CD8-positive, alpha-beta memory T cell (primary cell): ENCODE measurements around the gene FAM216A. TPM values are rescaled to one million over a fixed set of nuclear protein-coding genes. Genes with fewer than 3 reads are reported as not detected.
A peak's percentile ranks its signal among the peaks of the same experiment; 100 is the strongest.
"Not testable (repeated sequence)": the region's sequence is repeated elsewhere in the genome, so short reads cannot be mapped to it uniquely, and the experiment has no call there.

ENCODE experiments used
- CTCF ChIA-PET: fragments of 350-600 bp; sonication (Branson Sonifier 250); formaldehyde crosslinking; loops from one replicate; lab custom pipeline; 2021; ENCODE audit warnings: antibody characterized with exemption; lab: Charles Lee
- POLR2A ChIA-PET: fragments of 350-600 bp; sonication (Branson Sonifier 250); formaldehyde crosslinking; loops from one replicate; lab custom pipeline; 2021; ENCODE audit warnings: antibody characterized with exemption; lab: Charles Lee
- DNase-seq, 5 donors: peaks; one replicate each; pipeline versions ENCODE4 v3.0.0 to v3.0.0-alpha.2; 2020 to 2022; ENCODE audit warnings: mixed read lengths in 1 of 5
- H3K27ac ChIP-seq: one replicate; pipeline ENCODE4 v1.7.0; 2013; ENCODE audit warnings: low read depth, mild to moderate bottlenecking, low read length, moderate library complexity
- H3K27me3 ChIP-seq: 2 replicates; pipeline ENCODE4 v1.7.0; 2013; ENCODE audit warnings: low read length, mild to moderate bottlenecking; ENCODE audit not compliant: insufficient read depth, poor library complexity, severe bottlenecking
- H3K36me3 ChIP-seq: 2 replicates; pipeline ENCODE4 v1.7.0; 2013; ENCODE audit warnings: mild to moderate bottlenecking, low read length, moderate library complexity; ENCODE audit not compliant: insufficient read depth
- H3K4me1 ChIP-seq: 2 replicates; pipeline ENCODE4 v1.7.0; 2013; ENCODE audit warnings: mild to moderate bottlenecking, low read length, moderate library complexity; ENCODE audit not compliant: insufficient read depth
- H3K4me3 ChIP-seq: 2 replicates; pipeline ENCODE4 v1.7.0; 2013; ENCODE audit warnings: mild to moderate bottlenecking, low read length
- H3K9me3 ChIP-seq: 2 replicates; pipeline ENCODE4 v1.7.0; 2013; ENCODE audit warnings: mild to moderate bottlenecking, low read length
- H3K27ac Mint-ChIP-seq, 8 donors: one replicate each; pipeline ENCODE4 v1.8.0; 2020 to 2021; ENCODE audit warnings: mixed read lengths in 8 of 8, mild to moderate bottlenecking in 6 of 8, inconsistent platforms in 3 of 8, moderate library complexity in 3 of 8
- H3K27me3 Mint-ChIP-seq, 2 donors: one replicate each; pipeline ENCODE4 v1.8.0; 2020 to 2021; ENCODE audit warnings: mixed read lengths in 2 of 2, mild to moderate bottlenecking in 1 of 2, moderate library complexity in 1 of 2
- H3K36me3 Mint-ChIP-seq, 3 donors: one replicate each; pipeline ENCODE4 v1.8.0; 2020 to 2021; ENCODE audit warnings: mixed read lengths in 3 of 3, inconsistent platforms in 1 of 3, mild to moderate bottlenecking in 1 of 3
- H3K4me1 Mint-ChIP-seq, 3 donors: one replicate each; pipeline ENCODE4 v1.8.0; 2020 to 2021; ENCODE audit warnings: mixed read lengths in 3 of 3, inconsistent platforms in 1 of 3, mild to moderate bottlenecking in 1 of 3
- H3K4me3 Mint-ChIP-seq, 7 donors: one replicate each; pipeline ENCODE4 v1.8.0; 2020 to 2021; ENCODE audit warnings: mixed read lengths in 7 of 7, mild to moderate bottlenecking in 6 of 7, moderate library complexity in 4 of 7, inconsistent platforms in 2 of 7
- H3K9me3 Mint-ChIP-seq, 5 donors: one replicate each; pipeline ENCODE4 v1.8.0; 2020 to 2022; ENCODE audit warnings: mixed read lengths in 5 of 5, mild to moderate bottlenecking in 3 of 5, moderate library complexity in 2 of 5, inconsistent platforms in 1 of 5
- polyA plus RNA-seq: library from polyadenylated mRNA; unstranded; fragments of 300-500 nt; fragmentation: Illumina TruSeq; gene quantifications from one replicate; pipeline ENCODE4 v1.2.3, GENCODE V29; 2021
- total RNA-seq, 2 experiments: library from RNA; stranded (reverse); gene quantifications; one replicate each; pipeline ENCODE4 v1.2.3, GENCODE V29; 2021

The FAM216A gene
- total and polyA plus RNA-seq, 3 experiments from 2014 or later: 9.8 to 44.0 (median 43.2) TPM

DNA sequence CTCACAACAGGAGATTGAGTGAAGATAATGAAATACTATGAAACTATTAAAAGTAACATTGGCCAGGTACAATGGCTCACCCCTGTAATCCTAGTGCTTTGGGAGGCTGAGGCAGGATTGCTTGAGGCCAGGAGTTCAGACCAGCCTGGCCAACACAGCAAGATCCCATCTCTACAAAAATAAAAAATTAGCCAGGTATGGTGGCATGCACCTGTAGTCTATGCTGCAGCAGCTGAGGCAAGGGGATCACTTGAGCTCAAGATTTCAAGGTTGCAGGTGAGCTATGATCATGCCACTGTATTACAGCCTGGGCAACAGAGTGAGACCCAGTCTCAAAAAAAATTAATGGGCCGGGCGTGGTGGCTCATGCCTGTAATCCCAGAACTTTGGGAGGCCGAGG is 48.4 kb downstream of the FAM216A start:
- Mint-ChIP-seq H3K27me3 (no peaks in the 10 kb centered on the region), H3K9me3 (no peaks in the 10 kb centered on the region), H3K27ac (no peak overlapping the region), H3K4me1 (peaks cover 0 to 5% (median 0%) of the 10 kb centered on the region in 3 donors), H3K4me3 (no peak overlapping the region), H3K36me3 (no peaks in the 10 kb centered on the region)
- Histone ChIP-seq H3K4me3 (no peak overlapping the region), H3K27ac (no peak overlapping the region), H3K4me1 (no peaks in the 10 kb centered on the region), H3K27me3 (no peaks in the 10 kb centered on the region), H3K9me3 (no peaks in the 10 kb centered on the region), H3K36me3 (no peaks in the 10 kb centered on the region)
- POLR2A ChIA-PET: no interaction called here
- CTCF ChIA-PET: no interaction called here
- no peak for DNase-seq

DNA sequence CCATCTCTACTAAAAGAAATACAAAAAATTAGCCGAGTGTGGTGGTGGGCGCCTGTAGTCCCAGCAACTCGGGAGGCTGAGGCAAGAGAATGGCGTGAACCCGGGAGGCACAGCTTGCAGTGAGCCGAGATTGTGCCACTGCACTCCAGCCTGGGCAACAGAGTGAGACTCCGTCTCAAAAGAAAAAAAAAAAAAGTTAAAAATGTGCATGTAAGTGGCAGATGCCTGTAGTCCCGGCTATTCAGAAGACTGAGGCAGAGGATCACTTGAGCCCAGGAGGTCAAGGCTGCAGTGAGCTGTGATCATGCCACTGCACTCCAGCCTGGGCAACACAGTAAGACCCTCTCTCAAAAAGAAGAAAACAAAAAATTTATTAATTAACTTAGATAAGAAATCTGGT is 49.4 kb downstream of the FAM216A start:
- H3K36me3 ChIP-seq, POLR2A ChIA-PET, H3K9me3 Mint-ChIP-seq, H3K27me3 Mint-ChIP-seq, H3K27ac Mint-ChIP-seq, DNase-seq, H3K4me3 ChIP-seq, H3K4me3 Mint-ChIP-seq, H3K4me1 Mint-ChIP-seq, H3K27me3 ChIP-seq, H3K36me3 Mint-ChIP-seq, H3K4me1 ChIP-seq, H3K27ac ChIP-seq, H3K9me3 ChIP-seq: not testable (repeated sequence)
- CTCF ChIA-PET: interaction anchor here (1.6 kb wide), 1 partner anchor 68 kb away, joined by 4 read pairs; the partner anchor contains the start of gene ARPC3

DNA sequence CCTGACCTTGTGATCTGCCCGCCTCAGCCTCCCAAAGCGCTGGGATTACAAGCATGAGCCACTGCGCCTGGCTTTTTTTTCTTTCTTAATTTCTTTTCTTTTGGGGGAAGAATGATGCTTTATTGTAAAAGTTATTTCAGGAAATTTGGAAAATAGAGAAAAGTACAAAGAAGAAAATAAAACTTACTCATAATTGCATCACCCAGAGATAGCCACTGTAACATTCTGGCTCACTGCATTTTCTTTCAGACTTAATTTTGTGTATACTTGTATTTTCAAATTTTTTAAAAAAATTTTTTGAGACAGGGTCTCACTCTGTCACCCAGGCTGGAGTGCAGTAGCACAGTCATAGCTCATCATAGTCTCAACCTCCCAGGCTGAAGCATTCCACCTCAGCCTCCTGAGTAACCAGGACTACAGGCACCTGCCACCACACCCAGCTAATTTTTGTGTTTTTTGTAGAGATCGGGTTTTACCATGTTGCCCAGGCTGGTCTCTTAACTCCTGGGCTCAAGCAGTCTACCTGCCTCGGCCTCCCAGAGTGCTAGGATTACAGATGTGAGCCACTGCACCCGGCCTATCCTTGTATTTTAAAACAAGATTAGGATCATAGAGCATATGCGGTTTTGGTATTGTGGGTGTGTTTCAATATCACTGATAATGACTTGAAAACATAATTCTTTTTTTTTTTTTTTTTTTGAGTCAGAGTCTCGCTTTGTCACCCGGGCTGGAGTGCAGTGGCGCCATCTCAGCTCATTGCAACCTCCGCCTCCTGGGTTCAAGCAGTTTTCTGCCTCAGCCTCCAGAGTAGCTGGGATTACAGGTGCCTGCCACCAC is 52.4 kb downstream of the FAM216A start:
- CTCF ChIA-PET: interaction anchor here (1.5 to 1.8 kb wide), 2 partner anchors 80 to 83 kb away, joined by 3 to 4 read pairs; no protein-coding TSS in a partner anchor
- H3K4me3 Mint-ChIP-seq, H3K9me3 ChIP-seq, H3K27ac ChIP-seq, H3K36me3 ChIP-seq, H3K27me3 Mint-ChIP-seq, H3K4me1 ChIP-seq, H3K4me1 Mint-ChIP-seq, H3K27me3 ChIP-seq, DNase-seq, H3K9me3 Mint-ChIP-seq, H3K4me3 ChIP-seq, H3K36me3 Mint-ChIP-seq, H3K27ac Mint-ChIP-seq: not testable (repeated sequence)
- POLR2A ChIA-PET: interaction anchor here (0.7 kb wide), 1 partner anchor 26 kb away, joined by 7 read pairs; no protein-coding TSS in a partner anchor

DNA sequence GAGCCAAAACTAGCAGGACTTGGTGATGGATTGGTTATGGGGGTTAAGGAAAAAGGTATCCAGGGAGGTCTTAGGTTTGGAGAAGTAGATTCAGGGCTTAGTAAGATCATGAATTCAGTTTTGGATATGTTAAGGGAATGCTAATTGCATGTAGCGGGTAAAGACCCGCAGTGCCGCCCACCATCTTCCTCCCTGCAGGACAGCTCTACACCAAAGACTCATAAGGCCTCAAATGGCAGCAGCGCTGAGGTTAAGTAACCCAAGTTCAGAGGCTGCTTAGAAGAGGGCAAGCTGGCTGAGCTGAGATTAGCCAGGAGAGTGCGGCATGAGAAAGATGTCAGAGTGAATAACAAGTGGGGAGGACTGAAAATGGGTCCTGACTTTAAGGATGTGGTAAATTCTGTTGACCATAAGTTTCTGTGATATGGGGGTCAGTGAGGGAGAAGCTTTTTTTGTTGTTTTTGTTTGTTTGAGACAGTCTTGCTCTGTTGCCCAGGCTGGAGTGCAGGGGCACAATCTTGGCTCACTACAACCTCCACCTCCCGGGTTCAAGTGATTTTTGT is 59.7 kb downstream of the FAM216A start:
- H3K36me3 Mint-ChIP-seq: peaks cover 0 to 36% (median 7%) of the 10 kb centered on the region in 3 donors
- CTCF ChIA-PET: interaction anchor here (0.9 to 1.7 kb wide), 3 partner anchors 24 to 72 kb away, joined by 3 read pairs; no protein-coding TSS in a partner anchor
- H3K9me3 Mint-ChIP-seq: no peaks in the 10 kb centered on the region
- Histone ChIP-seq H3K9me3 (no peaks in the 10 kb centered on the region), H3K27me3 (no peaks in the 10 kb centered on the region), H3K4me3 (no peak overlapping the region), H3K27ac (no peak overlapping the region), H3K4me1 (no peaks in the 10 kb centered on the region), H3K36me3 (no peaks in the 10 kb centered on the region)
- H3K4me1 Mint-ChIP-seq: peaks cover 0 to 8% (median 0%) of the 10 kb centered on the region in 3 donors
- H3K27ac Mint-ChIP-seq: peak overlapping the region in 1 of 8 donors; percentile 75
- H3K27me3 Mint-ChIP-seq: no peaks in the 10 kb centered on the region
- POLR2A ChIA-PET: interaction anchor here (0.6 kb wide), 1 partner anchor 45 kb away, joined by 3 read pairs; no protein-coding TSS in a partner anchor
- no peak for DNase-seq
- H3K4me3 Mint-ChIP-seq: peak overlapping the region in 1 of 7 donors; percentile 28

DNA sequence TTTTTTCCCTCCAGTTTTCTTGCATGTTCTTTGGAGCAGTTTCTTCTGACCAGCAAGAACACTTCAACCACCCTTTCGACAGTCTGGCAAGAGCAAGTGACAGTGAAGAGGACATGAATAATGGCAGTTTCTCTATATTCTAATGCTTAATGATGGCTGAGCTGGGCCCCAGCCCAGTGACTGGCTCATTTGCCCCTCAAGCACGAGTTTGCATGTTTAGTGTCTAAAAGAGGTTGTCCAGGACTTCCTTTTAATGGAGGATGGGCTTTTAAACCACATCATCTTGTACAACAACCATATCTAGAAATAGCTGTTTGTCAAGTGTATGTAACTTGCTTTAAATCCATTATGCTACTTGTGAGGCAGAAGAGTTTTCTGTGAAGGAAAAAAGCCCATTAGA is 61.9 kb downstream of the FAM216A start:
- Histone ChIP-seq H3K27me3 (no peaks in the 10 kb centered on the region), H3K4me3 (no peak overlapping the region), H3K4me1 (no peaks in the 10 kb centered on the region), H3K9me3 (no peaks in the 10 kb centered on the region), H3K36me3 (no peaks in the 10 kb centered on the region), H3K27ac (no peak overlapping the region)
- no peak for DNase-seq
- Mint-ChIP-seq H3K9me3 (no peaks in the 10 kb centered on the region), H3K27me3 (no peaks in the 10 kb centered on the region), H3K4me3 (no peak overlapping the region), H3K4me1 (peaks cover 0 to 12% (median 5%) of the 10 kb centered on the region in 3 donors), H3K36me3 (peaks cover 0 to 56% (median 9%) of the 10 kb centered on the region in 3 donors), H3K27ac (no peak overlapping the region)
- ChIA-PET CTCF (interaction anchor here (1.1 to 1.7 kb wide), 2 partner anchors 8 to 72 kb away, joined by 3 to 4 read pairs; no protein-coding TSS in a partner anchor), POLR2A (no interaction called here)

DNA sequence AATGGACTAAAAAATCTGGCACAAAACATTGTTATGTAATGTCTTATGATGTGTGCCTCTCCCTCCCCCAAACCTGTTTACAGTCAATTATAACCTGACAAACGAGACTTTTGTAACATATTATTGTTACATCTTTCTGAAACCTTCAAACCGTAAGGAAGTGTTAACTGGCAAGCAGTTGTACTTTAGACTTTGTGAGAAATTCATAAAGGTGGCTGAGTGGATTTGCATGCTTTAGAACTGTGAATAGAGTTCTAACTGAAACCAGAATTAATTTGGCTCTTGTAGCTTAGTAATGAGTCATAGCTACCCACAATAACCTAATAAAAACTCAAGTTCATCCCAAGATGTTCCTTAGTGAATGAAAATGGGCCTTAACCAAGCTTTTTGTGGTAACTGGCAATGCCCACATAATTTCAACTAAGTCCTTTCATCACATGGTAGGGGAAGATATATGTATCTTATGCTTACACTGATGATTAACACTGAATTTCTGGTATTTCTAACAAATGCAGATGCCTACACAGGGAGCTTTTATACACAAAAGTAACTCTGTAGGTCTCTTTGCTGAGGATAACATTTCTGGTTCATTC is 63.2 kb downstream of the FAM216A start:
- Histone ChIP-seq H3K9me3 (no peaks in the 10 kb centered on the region), H3K4me1 (no peaks in the 10 kb centered on the region), H3K36me3 (peaks cover 11% of the 10 kb centered on the region), H3K27me3 (no peaks in the 10 kb centered on the region), H3K4me3 (no peak overlapping the region), H3K27ac (no peak overlapping the region)
- Mint-ChIP-seq H3K36me3 (peaks cover 0 to 69% (median 16%) of the 10 kb centered on the region in 3 donors), H3K9me3 (no peaks in the 10 kb centered on the region), H3K4me1 (peaks cover 5 to 12% (median 6%) of the 10 kb centered on the region in 3 donors), H3K27me3 (no peaks in the 10 kb centered on the region), H3K27ac (peak overlapping the region in 3 of 8 donors; percentile 3 to 61 (median 43)), H3K4me3 (no peak overlapping the region)
- CTCF ChIA-PET: interaction anchor here (0.9 to 1.7 kb wide), 3 partner anchors 68 to 70 kb away, joined by 3 to 4 read pairs (median 4); no protein-coding TSS in a partner anchor
- no peak for DNase-seq
- POLR2A ChIA-PET: interaction anchor here (0.5 to 0.6 kb wide), 2 partner anchors 31 to 32 kb away, joined by 3 to 6 read pairs; no protein-coding TSS in a partner anchor

DNA sequence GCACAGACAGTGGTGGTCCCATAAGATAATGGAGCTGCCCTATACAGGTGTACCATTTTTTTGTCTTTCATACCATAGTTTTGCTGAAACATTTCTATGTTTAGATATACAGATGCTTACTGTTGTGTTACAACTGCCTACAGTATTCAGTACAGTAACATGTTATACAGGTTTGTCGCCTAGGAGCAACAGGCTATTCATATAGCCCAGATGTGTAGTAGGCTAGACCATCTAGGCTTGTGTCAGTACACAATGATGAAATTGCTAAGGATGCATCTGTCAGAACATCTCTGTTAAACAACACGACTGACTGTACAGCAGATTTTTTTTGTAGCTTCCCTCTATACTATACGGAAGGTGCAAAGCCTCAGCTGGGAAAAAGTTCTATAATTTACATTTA is 64.0 kb downstream of the FAM216A start:
- ChIA-PET CTCF (interaction anchor here (1.0 to 2.0 kb wide), 3 partner anchors 25 to 70 kb away, joined by 3 to 10 read pairs (median 3); no protein-coding TSS in a partner anchor), POLR2A (no interaction called here)
- Mint-ChIP-seq H3K36me3 (peaks cover 0 to 76% (median 20%) of the 10 kb centered on the region in 3 donors), H3K27me3 (no peaks in the 10 kb centered on the region), H3K4me1 (peaks cover 5 to 12% (median 6%) of the 10 kb centered on the region in 3 donors), H3K27ac (no peak overlapping the region), H3K4me3 (no peak overlapping the region), H3K9me3 (no peaks in the 10 kb centered on the region)
- Histone ChIP-seq H3K4me1 (no peaks in the 10 kb centered on the region), H3K9me3 (no peaks in the 10 kb centered on the region), H3K36me3 (peaks cover 19% of the 10 kb centered on the region), H3K27me3 (no peaks in the 10 kb centered on the region), H3K4me3 (no peak overlapping the region), H3K27ac (no peak overlapping the region)
- DNase-seq: no peak
